ENCODE results near the gene SOX8.

DNA sequence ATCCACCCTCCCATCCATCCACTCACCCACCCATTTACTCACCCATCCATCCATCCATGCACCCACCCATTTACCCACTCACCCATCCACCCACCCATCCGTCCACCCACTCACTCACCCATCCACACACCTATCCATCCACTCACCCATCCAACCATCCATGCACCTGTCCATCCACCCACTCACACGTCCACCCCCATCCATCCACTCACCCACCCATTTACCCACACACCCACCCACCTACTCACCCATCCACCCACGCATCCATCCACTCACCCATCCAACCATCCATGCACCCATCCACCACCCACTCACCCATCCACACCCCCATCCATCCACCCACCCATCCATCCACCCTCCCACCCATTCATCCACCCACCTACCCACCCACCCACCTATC lies 12.2 kb downstream of the SOX8 start:
- TF ChIP-seq, protein P1, sequence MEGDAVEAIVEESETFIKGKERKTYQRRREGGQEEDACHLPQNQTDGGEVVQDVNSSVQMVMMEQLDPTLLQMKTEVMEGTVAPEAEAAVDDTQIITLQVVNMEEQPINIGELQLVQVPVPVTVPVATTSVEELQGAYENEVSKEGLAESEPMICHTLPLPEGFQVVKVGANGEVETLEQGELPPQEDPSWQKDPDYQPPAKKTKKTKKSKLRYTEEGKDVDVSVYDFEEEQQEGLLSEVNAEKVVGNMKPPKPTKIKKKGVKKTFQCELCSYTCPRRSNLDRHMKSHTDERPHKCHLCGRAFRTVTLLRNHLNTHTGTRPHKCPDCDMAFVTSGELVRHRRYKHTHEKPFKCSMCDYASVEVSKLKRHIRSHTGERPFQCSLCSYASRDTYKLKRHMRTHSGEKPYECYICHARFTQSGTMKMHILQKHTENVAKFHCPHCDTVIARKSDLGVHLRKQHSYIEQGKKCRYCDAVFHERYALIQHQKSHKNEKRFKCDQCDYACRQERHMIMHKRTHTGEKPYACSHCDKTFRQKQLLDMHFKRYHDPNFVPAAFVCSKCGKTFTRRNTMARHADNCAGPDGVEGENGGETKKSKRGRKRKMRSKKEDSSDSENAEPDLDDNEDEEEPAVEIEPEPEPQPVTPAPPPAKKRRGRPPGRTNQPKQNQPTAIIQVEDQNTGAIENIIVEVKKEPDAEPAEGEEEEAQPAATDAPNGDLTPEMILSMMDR (conservative IDR thresholded peaks at IDR 0.05) = no peak
- no peak for TF ChIP-seq EZH2 (IDR thresholded peaks at IDR 0.05; ENCODE audit: low read depth)

All from PC-9 (cell line).